Activated T-helper 9 cell treated with anti-CD3 and anti-CD28 coated beads, Interleukin-2, amount 50 U/mL, for 16 hours (primary cell): ENCODE measurements around the gene INPP5D.
"Not testable (repeated sequence)": the region's sequence is repeated elsewhere in the genome, so short reads cannot be mapped to it uniquely, and the experiment has no call there.

Experiments
- DNase-seq: peaks from one replicate; pipeline ENCODE4 v3.0.0-alpha.2; 2020; ENCODE audit warnings: low read depth

INPP5D gene

GRCh38 chr2:233179848-233180366 lies 119.8 kb downstream of the INPP5D start:
- DNase-seq: no peak

DNA sequence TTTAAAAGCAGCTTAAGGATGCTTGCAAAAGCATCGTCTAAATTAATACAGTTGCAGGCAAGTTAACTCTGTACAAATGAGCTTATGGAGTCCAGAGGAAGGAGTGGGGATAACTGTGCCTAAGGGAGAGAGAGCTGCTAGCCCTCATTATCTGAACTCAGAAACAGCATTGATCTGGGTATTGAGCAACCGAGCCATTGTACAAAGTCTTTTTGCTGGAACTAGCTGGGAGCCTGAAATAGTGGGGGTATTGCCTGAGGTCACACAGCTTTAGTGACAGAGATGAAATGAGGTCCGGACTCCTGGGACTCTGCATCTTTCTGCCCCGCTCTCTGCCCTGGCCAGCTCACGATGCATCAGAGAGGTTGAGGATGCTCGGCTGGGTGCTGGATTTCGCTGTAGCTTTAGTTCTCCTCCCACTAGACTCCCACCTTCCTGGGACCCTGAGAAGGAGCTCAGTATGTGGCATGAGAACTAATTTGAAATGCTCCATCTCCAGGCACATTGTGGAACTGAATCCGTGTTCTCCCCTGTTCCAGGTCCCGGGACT lies 123.8 kb downstream of the INPP5D start:
- DNase-seq: no peak

DNA sequence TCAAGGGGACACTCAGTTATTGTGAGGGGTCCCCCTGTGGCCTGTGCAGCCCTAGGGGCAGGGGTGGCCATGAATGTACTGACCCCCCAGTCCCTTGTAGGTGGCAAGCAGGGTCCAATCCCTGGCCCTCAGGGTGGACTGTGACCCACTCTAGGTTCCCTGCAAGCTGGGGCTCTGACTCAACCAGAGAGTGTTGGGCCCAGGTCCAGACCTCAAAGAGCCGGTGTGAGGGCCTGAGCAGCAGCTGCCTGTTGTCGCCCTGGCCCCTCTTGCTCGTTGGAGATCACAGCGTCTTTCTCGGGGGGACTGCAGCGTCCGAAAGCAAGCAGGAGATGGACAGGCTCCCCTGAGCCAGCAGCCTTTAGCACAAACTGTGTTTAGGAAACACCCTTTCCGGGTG lies 124.5 kb downstream of the INPP5D start:
- no peak for DNase-seq

GRCh38 chr2:233185330-233185729 lies 125.2 kb downstream of the INPP5D start:
- no peak for DNase-seq

DNA sequence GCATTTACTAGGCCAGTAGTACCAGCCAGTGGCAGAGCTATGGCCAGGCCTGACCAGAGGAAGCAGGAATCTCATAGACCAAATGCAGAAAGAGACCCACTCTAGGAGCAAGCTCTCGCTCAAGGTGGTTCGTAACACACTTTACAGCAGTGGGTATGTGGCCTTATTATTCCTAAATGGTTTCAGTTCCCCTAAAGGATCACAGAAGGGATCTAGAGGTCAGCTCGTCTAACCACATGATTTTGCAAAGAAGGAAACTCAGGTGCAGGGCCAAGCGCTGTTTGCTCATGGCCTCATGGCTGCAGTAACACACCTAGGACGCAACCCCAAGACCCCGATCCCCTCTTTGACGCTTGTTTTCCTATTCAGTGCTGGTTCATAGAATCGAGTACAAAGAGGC lies 125.8 kb downstream of the INPP5D start:
- no peak for DNase-seq

DNA sequence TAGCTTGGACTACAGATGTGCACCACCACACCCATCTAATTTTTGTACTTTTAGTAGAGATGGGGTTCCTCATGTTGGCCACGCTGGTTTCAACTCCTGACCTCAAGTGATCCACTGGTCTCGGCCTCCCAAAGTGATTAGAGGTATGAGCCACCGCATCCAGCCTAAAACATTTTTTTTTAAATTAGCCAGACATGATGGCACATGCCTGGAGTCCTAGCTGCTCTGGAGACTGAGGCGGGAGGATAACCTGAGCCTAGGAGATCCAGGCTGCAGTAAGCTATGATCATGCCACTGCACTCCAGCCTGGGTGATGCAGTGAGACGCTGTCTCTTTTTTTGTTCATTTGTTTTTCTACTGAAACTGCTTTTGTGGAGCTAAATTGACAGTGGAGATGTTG lies 126.7 kb downstream of the INPP5D start:
- DNase-seq: no peak

- DNase-seq: no peak
Observed at GRCh38 chr2:233189025-233189424, 128.9 kb downstream of the INPP5D start.

DNA sequence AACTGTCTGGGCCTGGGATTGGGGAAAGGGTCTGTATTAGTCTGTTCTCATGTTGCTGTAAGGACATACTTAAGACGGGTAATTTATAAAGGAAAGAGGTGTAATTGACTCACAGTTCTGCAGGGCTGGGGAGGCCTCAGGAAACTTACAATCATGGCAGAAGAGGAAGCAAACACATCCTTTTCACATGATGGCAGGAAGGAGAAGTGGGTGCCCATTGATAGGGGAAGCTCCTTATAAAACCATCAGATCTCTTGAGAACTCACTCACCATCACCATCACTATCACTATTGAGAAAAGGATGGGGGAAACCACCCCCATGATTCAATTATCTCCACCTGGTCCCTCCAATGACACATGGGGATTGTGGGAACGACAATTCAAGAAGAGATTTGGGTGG lies 130.9 kb downstream of the INPP5D start:
- DNase-seq: not testable (repeated sequence)

- no peak for DNase-seq
Observed at GRCh38 chr2:233193738-233194137, 133.6 kb downstream of the INPP5D start.

- no peak for DNase-seq
Observed at GRCh38 chr2:233195027-233195426, 134.9 kb downstream of the INPP5D start.

DNA sequence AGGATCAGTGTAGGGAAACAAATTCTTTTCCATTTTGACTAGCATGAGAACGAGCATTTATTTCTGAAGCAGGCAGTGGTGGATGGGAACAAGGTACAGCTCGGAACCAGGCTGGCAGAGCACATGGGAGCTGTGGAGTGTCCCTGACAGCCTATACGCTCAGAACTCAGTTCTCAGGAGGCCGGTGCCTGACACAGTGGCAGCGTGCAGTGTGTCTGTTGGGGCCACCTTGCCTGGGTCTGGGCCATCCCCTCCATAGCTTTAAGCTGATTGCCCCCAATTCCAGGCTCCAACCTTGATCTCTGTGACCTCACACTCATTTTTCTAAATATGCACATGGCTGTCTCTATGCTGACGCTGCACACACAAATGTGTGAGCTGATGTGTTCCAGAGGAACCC lies 136.9 kb downstream of the INPP5D start:
- no peak for DNase-seq

DNA sequence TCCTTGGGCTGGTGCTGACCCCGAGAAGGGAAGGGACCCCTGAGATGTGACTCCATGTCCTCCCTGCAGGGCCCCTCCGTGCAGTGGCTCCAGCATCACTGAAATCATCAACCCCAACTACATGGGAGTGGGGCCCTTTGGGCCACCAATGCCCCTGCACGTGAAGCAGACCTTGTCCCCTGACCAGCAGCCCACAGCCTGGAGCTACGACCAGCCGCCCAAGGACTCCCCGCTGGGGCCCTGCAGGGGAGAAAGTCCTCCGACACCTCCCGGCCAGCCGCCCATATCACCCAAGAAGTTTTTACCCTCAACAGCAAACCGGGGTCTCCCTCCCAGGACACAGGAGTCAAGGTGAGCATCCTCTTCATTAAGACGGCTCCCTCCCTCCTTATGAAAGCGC lies 137.9 kb downstream of the INPP5D start:
- no peak for DNase-seq

DNA sequence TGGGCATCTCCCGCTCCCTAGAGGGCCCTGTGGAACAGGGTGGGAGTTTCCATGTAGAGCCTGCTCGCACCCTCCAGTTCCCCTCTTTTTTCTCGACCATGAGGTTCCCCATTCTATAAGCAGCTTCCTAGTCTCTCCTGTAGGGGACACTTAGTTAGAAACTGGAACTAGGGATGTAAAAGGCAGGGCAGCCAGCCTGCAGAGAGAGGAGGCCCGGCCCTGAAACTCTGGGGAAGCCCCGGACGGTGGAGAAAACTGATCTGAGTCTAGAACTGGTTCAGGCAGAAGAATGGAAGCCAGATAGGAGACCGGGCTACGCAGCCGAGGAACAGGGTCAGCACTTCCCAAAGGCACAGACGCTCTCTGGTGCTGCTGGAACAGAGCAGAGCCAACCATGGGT lies 139.7 kb downstream of the INPP5D start:
- DNase-seq: no peak

DNA sequence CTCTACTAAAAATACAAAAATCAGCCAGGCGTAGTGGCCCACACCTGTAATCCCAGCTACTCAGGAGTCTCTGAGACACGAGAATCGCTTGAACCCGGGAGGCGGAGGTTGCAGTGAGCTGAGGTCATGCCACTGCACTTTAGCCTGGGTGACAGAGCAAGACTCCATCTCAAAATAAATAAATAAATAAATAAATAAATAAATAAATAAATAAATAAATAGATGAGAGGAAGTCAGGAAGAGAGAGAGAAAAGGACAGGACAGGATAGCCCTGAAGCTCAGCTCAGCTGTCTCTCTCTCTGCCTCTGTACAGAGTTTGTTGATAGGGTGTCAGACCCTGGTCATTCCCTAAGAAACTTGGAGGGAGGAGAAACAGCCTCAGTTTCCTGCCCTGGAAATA lies 140.6 kb downstream of the INPP5D start:
- DNase-seq: not testable (repeated sequence)

DNA sequence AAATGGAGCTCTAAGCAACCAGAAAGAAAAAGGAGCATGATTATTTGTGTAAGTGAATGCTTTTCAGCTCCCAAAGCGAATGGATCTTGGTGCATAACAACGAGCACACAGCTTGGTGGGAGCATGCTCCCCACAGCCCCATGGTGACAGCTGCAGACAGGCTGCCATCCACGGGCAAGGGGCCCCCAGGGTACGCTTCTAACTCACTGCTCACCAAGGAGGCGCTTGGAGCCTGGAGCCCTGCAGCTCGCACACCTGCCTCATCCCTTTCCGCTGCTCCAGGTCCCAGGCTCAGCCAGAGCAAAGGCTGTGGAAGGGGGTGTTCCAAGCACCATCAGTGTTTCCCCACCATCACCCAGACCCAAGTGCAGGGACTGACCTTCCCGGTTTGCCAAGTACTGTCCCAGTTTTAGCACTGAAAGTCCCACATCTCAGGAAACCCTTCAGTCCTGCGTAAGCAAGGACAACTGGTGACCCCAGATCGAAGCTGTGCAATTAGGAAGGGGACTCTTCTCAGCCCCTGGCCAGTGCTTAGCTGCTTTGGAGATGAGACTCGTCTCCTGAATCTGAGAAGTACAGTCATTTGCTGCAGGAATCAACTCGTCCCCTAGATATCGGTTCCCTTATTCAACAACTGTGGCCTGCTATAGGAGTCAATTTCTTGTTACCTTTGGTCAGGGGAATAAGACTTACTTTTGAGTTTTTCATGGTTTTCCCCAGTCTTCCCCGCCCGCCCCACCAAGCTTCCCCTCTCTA lies 141.3 kb downstream of the INPP5D start:
- DNase-seq: no peak

GRCh38 chr2:233202531-233202944 lies 142.4 kb downstream of the INPP5D start:
- DNase-seq: no peak

DNA sequence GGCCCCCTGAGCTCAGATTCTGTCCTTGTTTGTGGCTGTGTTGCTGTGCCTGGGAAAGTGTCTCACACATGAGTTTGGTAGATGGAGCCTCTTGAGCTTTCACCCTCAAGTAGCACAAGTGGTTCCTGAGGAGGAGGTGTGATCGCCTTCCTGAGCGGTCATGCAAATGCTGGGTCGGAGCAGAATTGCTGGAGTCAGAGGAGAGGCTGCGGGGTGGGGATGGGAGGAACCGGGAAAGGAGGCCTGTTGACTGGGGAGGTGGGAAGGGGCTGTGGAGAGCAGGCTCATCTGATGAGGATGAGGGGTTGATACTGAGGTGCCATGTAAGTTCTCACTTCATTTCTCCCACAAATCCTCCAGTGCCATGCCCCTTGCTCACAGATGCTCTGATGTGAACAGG lies 142.9 kb downstream of the INPP5D start:
- no peak for DNase-seq

DNA sequence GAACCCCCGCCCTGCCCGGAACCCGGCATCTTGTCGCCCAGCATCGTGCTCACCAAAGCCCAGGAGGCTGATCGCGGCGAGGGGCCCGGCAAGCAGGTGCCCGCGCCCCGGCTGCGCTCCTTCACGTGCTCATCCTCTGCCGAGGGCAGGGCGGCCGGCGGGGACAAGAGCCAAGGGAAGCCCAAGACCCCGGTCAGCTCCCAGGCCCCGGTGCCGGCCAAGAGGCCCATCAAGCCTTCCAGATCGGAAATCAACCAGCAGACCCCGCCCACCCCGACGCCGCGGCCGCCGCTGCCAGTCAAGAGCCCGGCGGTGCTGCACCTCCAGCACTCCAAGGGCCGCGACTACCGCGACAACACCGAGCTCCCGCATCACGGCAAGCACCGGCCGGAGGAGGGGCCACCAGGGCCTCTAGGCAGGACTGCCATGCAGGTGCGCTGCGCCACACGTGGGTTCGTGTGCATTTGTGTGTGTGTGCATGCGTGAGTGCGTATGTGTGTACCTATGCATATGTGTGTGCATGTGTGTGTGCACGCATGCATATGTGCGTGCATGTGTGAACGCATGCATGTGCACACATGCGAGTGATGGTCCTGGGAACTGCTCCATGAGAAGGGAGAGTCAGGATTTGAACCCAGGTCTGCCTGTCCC lies 144.3 kb downstream of the INPP5D start:
- no peak for DNase-seq

- no peak for DNase-seq
Observed at GRCh38 chr2:233208382-233209116, 148.4 kb downstream of the INPP5D start.

DNA sequence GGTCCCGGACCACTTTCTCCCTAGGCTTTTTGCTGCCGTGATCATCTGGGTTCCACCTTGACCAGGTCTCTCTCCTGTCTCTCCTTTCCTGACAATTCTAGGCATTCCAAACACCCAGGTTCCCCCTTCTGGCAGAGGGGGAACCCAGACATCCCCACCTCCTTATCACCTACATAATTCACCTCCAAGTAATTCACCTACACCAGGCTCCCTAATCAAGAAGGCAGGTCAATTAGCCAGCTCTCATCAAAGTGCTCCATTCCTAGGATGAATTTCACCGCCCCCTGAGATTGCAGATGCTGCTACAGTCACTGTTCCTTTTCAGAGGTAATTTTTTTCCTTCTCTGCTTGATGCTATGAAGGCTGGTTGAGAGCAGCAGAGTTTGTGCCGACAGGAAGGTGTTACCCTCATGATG lies 149.0 kb downstream of the INPP5D start:
- no peak for DNase-seq

DNA sequence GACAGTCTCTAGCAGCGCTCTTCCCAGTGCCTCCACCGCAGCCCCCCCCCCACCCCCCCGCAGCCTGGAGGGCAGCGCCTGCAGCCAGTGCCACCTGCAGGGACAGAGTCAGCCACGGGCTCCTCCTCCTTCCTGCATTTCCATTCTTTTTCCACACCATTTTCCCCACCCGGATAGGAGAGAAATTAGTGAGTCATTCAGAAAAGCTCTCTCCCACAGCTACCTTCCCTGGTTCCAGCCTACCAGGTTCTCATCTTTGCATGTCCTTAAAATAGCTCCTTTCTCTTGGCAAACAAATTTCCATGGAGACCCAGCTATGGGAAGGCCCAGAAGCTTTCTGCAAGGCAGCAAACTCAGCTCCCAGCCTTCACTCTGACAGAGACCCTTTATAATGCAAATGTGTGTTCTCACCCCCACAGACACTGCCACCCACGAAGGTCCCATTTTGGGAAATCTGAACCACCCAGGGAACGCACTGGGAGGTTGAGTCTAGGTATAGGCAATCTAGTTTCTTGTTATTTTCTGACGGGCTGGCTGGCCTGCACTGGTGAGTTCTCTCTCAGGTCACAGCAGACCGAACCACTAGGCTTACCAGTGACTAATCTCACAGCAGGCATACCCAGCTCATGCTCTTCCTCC lies 149.5 kb downstream of the INPP5D start:
- DNase-seq: no peak

GRCh38 chr2:233210281-233210680 lies 150.1 kb downstream of the INPP5D start:
- no peak for DNase-seq
